Middle frontal gyrus (tissue), 1 donor: ENCODE results near the gene PADI6.

Source experiments
- DNase-seq: peaks from one replicate; pipeline ENCODE4 v3.0.0-alpha.2; 2015; ENCODE audit warnings: low spot score; ENCODE audit errors: extremely low spot score

The PADI6 gene

DNA sequence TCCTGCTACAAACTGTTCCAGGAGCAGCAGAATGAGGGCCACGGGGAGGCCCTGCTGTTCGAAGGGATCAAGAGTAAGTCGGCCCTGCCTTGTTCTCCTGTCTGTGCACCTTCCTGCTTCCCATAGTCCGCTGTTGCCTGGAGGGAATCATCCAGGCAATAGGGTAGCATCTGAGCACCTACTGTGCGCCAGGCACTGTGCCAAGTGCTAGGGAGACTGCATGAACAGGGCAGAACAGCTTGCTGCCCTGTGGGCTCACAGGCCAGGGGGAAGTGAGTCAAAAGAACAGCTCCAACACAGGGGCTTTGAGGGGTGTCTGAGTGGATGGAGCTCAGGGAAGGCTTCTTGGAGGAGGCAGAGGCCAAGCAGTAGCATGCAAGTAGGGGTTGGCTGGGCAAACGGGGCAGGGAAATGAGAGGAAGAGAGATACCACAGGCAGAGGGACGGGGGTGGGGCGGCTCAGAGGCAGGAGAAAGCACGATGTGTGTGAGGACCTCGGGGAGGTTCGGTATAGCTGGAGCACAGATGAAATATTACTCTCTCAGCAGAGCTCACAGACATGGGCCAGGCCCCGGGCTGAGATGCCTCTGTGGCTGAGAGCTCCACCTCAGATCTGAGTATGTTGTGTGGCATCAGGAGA, 15.5 kb upstream of the PADI6 start:
- DNase-seq = no peak

DNA sequence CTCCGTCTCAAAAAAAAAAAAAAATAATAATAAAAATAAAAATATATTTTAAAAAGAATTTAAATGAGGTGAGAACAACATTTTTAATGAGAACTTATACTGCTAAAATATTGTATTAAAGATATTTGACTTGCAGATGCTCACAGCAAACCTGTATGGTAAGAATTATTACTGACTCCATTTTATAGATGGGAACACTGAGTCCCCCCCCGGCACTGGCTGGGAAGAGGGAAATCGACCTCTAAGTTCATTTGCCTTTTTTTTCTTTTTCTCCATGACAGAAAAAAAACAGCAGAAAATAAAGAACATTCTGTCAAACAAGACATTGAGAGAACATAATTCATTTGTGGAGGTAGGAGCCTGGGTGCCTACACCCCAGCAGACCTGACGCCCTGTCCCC, 13.4 kb upstream of the PADI6 start:
- no peak for DNase-seq

DNA sequence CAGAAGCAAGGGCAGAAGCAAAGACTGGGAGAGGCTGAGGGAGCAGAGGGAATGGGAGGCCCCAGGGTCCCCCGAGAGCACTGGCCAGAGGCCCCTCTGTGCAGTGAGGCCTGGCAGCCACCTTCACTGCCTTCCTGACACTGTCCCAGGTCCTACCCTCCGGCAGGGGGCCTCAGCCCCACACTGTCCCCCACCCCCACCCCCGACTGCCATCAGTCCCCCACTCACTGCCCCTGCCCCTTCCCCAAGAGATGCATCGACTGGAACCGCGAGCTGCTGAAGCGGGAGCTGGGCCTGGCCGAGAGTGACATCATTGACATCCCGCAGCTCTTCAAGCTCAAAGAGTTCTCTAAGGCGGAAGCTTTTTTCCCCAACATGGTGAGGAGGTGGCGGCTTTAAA, 13.0 kb upstream of the PADI6 start:
- DNase-seq = no peak

DNA sequence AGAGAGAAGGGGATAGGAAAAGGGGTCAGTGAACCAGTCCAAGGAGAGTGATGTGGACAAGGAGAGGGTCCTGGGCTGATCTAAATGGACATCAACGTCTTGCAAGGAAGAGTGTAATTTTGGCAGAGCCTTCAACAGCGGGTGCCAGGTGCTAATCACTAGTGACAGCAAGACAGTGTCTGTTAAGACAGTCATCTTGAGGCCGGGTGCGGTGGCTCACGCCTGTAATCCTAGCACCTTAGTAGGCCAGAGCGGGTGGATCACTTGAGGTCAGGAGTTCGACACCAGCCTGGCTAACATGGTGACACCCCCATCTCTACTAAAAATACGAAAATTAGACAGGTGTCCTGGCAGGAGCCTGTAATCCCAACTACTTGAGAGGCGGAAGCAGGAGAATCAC, 12.2 kb upstream of the PADI6 start:
- no peak for DNase-seq

DNA sequence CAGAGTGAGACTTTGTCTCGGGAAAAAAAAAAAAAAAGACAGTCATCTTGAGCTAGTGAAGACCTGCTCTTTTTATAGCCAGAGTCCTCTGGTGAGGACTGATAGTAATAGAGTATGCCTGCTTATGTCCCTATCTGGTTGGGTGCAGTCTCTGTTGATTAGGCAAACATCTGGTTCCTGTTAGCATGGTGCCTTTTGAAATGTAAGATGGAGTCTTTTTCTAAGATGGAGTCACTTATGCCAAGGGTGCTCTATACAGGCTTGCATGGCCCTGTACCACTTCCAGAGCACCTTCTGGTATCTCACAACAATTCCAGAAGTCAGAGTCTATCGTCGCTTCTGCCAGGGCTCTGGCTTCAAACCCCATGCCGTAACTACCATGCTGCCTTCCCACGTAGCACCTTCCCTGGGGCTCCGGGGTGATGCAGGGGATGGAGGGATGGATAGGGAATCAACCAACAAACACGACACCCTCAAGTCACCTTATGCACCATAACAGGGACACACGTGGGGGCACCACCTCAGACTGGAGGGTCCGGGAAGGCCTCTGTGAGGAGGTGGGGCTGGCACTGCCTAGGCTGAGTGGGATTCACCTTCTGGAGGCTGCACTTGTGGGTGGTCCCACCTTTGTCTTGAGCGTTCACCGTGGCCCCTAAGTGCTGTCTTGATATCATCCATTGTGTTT, 11.6 kb upstream of the PADI6 start:
- DNase-seq = no peak

DNA sequence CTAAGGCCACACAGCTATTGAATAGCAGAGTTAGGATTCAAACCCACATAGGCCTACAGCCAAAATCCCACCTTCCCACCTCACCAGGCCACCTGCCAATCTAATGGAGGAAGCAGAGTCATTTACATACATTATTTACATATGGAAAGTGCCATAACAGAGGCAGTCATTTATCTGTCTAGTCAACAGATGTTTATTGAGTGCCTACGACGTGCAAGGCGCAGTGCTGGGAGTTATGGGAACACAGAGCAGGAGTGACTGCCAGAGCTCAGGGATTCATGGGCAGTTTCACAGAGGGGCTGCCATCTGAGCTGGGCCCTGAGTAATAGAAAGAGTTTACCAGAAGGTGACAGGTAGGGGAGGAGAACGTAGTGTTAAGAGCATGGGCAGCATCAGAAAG, 10.3 kb upstream of the PADI6 start:
- no peak for DNase-seq

DNA sequence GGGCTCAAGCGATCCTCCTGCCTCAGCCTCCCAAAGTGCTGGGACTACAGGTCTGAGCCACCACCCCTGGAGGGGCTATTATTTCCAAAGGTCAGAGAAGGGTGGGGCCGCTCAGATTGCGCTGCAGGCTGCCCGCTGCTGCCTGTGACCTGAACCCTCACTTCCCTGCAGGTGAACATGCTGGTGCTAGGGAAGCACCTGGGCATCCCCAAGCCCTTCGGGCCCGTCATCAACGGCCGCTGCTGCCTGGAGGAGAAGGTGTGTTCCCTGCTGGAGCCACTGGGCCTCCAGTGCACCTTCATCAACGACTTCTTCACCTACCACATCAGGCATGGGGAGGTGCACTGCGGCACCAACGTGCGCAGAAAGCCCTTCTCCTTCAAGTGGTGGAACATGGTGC, 8.6 kb upstream of the PADI6 start:
- no peak for DNase-seq

DNA sequence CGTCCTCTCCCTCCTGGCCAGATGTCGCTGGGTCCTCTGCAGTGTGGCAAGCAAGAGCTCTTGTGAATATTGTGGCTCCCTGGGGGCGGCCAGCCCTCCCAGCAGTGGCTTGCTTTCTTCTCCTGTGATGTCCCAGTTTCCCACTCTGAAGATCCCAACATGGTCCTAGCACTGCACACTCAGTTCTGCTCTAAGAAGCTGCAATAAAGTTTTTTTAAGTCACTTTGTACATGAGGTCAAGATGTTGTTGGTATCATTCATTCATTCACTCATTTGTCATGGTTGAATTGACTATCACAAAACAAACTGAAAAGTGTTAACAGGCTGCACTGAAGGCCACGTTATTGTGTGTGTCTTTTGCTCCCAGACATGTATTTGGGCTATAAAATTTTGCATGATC, 8.2 kb upstream of the PADI6 start:
- DNase-seq = no peak

DNA sequence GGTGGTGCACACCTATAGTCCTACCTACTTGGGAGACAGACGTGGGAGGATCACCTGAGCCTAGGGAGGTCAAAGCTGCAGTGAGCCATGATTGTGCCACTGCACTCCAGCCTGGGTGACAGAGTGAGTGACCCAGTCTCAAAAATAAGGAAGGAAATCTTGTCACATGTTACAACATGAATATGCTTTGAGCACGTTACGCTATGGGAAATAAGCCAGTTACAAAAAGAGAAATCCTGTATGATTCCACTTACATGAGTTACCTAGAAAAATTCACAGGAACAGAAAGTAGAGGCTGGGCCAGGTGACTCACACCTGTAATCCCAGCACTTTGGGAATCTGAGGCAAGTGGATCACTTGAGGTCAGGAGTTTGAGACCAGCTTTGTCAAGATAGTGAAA, 6.7 kb upstream of the PADI6 start:
- no peak for DNase-seq

DNA sequence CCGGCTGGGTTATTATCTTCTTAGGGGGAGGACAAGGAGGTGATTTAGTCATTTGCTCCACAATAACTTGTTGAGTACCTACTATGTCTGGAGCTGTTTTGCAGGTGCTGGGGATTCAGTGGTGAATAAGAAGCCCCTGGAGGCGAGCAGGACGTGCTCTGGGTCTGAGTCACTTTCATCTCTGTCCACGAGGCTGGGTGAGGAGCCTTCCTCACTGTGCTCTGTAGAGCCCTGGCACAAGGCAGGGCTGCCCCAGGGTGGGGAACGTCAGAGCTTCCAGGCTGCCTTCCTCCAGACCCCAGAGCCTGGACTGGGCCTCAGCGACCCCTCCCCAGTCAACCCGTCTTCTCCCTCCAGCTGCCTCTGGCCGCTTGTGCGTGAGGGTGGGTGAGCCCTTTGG, 2.5 kb upstream of the PADI6 start:
- no peak for DNase-seq

DNA sequence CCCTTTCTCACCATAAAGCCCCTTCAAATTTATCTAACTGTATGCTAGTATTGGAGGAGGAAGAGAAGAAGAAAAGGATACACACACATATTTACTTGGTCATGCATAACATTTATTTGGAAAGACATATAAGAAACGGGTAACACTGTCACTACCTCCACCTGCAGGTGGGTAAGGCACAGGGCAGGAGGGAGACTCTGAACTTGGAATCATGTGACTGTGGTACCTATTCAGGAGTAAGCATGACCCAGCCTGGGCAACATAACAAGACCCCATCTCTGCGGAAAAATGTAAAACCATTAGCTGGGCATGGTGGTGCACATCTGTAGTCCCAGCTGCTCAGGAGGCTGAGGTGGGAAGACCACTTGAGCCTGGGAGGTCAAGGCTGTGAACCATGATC, 1.4 kb upstream of the PADI6 start:
- no peak for DNase-seq

DNA sequence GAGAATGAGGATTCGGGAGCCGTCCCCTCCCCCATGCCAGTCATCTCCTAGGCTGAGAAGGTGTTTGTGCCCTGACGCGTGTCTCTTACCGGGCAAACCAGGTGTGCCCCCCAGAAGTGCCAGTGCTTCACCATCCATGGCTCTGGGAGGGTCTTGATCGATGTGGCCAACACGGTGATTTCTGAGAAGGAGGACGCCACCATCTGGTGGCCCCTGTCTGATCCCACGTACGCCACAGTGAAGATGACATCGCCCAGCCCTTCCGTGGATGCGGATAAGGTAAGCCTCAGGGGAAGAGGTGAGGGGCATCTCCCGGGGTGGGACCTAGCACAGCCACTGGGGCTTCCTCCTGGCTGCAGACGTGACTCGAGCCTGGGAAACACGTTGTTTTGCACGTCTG, 959 bp downstream of the PADI6 start:
- no peak for DNase-seq

DNA sequence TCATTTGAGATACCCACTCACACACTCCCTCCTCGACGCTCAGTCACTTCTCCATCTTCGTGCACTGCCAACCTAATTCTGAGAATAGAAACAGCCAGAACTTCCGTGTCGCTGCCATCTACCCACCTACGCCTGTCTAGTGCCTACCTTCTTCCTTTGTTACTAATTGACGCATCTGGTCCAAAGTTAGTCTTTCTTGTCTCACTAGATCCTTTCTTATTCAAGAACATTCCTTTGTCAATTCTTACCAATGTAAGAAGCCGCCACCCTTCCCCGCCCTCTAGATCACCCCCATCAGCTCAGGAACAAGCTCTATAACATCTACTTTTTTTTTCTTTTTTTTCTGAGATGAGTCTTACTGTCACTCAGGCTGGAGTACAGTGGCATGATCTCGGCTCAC, 3.7 kb downstream of the PADI6 start:
- DNase-seq = no peak

DNA sequence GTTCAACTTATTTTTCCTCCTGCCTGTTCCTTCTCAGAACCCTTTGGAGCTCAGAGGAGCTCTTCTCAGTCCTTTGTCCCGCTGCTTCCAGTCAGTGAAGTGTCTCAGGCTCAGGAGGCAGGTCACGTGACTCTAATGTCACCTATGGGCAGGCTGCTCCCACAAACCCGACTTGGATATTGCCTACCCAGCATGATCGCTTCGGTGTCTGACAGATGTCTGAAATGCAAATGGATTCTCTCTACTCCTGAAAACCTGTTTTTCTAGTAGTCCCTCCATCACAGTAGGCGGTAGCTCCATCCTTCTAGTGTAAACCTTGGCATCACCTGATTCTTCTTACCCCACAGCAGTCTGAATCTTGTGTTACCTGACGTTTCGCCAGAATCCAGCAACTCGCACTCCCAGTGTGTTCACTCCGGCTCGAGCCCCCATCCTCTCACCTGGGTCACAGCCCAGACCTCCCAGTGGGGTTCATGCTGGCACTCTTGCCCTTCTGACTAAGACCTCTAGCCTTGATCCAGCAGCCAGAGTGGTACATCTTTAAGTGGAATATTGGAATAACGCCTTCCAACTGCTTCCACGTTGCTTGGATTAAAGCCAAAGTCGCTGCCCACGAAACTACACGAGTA, 5.4 kb downstream of the PADI6 start:
- no peak for DNase-seq

DNA sequence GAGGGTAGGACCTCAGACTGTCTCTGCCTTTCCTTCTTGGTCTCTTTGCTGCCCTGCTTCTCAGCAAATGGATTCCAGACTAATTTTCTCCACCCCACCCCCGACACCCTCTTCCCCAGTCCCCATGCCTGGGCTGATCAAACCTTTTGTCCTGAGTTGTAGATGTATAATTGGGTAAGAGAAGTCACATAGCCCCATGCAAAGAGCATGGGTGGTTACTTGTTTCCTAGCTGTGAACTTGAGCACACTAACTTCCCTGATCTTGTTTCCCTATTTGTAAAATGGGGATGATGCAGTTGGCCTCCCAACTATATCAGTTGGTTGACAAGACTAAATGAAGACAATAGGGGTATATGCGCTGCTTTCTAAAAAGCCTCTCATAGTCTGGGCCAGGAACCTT, 9.2 kb downstream of the PADI6 start:
- DNase-seq = no peak

DNA sequence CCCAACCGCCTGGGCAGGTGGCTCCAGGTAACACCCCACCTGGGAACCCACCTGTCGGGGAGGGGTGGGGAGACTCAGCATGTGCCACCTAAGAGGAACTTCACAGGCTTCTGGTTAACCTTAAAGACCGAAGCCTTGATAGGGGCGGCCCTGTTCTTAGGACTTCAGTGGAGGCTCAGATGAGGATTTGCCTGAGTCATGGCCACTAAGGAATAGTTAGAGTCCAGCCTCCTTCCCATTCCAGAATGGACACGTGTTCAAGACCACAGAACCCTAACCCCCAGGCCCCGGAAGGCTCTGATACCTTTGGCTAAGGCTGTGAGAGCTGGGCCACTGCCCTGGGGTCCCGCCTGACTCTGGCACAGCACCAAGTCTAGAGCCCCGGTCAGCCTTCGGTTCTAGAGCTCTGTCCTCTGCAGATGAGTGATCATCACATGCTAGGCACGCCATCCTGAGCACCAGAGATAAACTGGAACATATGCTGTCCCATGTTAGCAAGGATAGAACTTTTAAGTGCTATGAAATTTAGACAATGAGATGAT, 20.3 kb downstream of the PADI6 start:
- DNase-seq = no peak

DNA sequence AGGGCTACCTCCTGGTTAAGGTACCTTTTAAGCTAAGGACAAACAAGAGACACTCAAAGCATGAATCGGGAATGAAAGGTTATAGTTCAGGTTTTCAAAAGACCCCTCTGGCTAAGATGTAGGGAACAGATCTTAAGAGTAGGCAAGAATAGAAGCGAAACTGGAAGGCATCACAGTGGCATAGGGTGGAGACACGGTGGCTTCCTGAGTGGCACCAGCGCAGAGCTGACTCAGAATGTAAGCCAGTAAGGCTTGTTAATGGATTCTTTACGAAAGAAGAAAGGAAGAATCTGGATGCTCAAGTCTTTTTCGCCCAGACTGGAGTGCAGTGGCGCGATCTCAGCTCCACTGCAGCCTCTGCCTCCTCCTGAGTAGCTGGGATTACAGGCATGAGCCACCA, 21.2 kb downstream of the PADI6 start:
- DNase-seq = no peak

DNA sequence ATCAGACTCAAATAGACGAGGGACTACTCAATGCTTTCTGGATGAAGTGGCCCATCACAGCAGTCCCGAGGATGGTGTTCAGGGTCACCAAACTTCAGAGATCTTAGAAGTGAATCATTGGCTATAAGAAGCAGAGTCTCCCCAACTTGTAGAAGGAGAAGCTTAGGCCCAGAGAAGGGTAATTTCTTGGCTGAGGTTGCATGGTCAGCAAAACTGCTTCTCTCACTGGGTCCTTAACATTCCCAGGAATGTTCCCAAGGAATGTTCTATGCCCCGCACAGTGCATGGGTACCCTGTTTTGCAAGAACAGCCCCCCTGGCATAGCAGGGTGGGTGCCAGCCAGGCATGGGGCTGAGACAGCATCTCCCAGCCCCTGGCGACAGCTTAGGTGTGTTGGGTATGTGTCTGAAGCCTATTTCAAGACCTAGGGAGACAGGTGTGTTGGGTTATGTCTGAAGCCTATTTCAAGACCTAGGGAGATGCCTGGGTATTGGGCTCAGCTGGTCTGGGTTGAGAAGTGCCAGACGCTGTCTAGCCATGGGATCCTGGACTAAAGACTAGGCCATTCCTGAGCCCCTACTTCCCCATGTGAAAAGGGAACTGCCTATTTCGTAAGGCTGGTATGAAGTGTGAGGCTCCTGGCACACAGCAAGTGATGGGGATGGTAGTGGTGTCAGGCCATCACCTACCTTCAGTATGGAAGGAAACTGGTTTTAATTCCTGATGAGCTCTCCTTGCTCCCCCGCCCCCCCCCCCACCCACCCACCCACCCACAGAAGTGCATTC, 26.1 kb downstream of the PADI6 start:
- DNase-seq = no peak

DNA sequence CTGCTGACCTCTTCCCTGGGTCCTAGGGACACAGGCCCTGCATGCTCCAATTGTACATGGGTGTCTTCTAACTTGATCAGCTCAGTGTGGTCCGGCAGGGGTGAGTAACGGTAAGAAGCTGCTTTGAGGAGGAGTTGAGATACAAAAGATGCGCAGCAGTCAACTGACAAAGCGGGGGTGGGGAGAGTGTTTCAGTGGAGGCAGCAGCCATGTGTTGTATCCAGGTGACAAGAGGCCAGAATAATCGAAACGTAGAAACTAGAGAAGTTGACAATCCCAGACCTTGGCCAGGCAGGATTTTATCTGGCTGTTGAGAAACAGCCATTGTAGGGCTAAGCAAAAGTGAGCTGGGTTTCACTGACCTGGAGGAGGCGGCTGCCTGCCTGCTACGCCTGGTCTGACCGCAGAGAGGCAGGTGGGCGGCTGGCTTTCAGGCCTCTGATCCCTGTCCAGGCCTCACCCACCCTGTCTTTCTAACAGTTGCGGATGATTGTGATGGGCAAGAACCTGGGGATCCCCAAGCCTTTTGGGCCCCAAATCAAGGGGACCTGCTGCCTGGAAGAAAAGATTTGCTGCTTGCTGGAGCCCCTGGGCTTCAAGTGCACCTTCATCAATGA, 28.8 kb downstream of the PADI6 start:
- DNase-seq = no peak

DNA sequence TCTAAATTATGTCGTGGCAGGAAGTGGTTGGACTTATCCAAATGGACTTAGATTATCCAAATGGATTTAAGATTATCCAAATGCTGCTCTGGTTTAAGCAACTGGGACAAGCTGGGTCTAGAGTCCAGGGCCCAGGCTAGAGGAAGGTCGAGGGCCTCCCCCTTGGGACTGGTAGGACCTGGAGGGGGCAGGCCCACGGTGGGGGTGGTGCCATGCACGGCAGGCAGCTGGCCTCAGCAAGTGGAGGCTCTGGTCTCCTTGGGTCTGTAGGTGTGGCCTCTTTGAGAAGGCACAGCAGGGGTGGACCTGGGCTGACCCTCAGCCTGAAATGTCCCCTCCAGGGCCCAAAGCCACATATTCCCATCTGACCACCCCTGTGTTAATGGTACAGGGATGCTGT, 29.8 kb downstream of the PADI6 start:
- no peak for DNase-seq

DNA sequence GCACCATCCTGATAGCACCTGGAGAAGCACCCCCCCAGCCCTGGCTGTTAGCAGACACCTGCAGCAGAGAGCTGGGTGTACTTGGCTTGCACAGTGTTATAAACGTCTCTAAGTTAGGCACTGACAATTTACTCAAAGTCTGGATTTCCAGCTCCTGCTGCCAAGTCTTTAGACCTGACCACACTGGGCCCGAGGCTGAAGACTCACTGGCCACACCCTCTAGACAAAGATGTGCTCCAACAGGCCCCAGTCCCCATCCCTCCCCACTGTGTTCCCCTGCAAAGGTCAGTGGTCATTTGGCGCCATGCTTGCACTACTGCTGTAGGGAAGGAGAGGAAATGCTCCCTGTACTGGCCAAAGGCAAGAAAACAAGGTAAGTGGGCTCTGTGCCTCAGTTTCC, 31.1 kb downstream of the PADI6 start:
- DNase-seq = no peak
